ACC112 (cell line): ENCODE data around the gene BFSP2.
"Not testable (repeated sequence)": the region's sequence is repeated elsewhere in the genome, so short reads cannot be mapped to it uniquely, and the experiment has no call there.

Experiments used
- H2AFZ ChIP-seq: fragments of 200-600 bp; sonication (generic); one replicate; pipeline ENCODE4 v1.6.0; 2017; ENCODE audit warnings: antibody characterized with exemption, low read length; ENCODE audit not compliant: unreplicated experiment
- H3K27ac ChIP-seq: fragments of 200-600 bp; sonication (generic); 2 replicates; pipeline ENCODE4 v1.5.1; 2014; ENCODE audit warnings: low read depth, mild to moderate bottlenecking, antibody characterized with exemption, low read length, moderate library complexity
- H3K27me3 ChIP-seq: fragments of 200-600 bp; sonication (generic); 2 replicates; pipeline ENCODE4 v1.6.1; 2014; ENCODE audit warnings: mild to moderate bottlenecking, antibody characterized with exemption, low read length, moderate library complexity, mixed read lengths; ENCODE audit not compliant: insufficient read depth
- H3K36me3 ChIP-seq: fragments of 200-600 bp; sonication (generic); 2 replicates; pipeline ENCODE4 v1.6.1; 2016; ENCODE audit warnings: mild to moderate bottlenecking, antibody characterized with exemption, low read length, moderate library complexity, mixed read lengths; ENCODE audit not compliant: insufficient read depth
- H3K4me1 ChIP-seq: fragments of 200-600 bp; sonication (generic); one replicate; pipeline ENCODE4 v1.6.1; 2016; ENCODE audit warnings: low read length, mixed read lengths; ENCODE audit not compliant: insufficient read depth, unreplicated experiment, control insufficient read depth
- H3K4me3 ChIP-seq: fragments of 200-600 bp; sonication (generic); 2 replicates; pipeline ENCODE4 v1.5.1; 2014; ENCODE audit warnings: mild to moderate bottlenecking, low read depth, low read length
- H3K79me2 ChIP-seq: fragments of 200-600 bp; sonication (generic); one replicate; pipeline ENCODE4 v1.6.0; 2016; ENCODE audit warnings: low read length; ENCODE audit not compliant: control insufficient read depth, unreplicated experiment, insufficient read depth

BFSP2 gene

DNA sequence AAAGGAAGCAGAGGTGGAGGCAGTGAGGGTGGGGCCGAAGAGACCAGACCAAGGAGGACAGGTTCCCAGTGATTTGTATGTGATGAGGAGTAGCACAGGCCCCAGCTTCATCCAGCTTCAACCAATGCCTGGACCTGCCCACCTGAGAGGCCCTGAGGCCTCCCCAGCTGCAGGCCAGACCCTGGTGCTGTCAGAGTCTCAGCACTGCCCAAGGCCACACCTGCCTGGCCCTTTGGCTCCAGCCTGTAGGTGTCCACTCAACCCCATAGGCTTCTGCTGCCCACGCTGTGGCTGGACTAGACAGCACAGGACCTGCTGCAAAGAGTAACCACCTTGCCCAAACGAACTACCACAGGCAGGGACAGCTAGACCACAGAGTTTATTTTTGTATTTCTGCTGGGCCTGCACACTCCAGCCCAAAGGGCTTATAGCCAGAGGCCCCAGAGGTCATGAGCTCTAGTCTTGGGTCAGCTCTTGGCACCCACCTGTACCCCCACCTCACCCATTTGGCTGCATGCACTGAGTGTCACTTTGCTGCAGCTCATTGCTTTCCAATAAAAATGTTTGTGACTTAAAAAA, 91.7 kb downstream of the BFSP2 start:
- Histone ChIP-seq H3K36me3 (no peaks in the 10 kb centered on the region), H3K27ac (no peak overlapping the region), H2AFZ (no peak overlapping the region), H3K79me2 (no peaks in the 10 kb centered on the region), H3K27me3 (no peaks in the 10 kb centered on the region), H3K4me3 (no peak overlapping the region), H3K4me1 (peaks cover 13% of the 10 kb centered on the region)

DNA sequence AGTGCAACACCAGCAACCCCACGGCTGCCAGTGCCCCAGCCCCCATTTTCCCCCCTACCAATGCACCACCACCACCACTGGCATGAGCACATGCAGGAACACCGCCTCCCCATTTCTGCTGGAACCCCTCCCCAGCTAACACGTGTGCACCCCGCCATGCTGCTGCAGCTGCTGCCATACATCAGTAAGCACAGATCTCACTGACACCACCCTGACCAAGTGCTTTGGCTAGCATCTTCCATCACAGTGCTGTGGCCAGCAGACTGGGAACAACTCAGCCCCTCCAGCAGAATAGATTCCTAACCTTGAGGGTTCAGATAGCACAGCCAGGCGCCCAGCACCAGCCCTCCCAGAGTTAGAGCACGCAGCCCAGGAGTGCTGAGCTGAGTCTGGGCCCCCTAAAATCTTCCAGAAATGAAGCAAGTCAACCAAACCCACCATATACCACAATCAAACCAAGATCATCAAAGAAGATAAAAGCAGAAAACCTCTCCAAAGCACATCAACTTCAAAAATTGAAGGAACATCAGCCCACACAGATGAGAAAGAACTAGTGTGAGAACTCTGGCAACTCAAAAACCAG, 92.4 kb downstream of the BFSP2 start:
- no peaks in the 10 kb centered on the region for H3K27me3 ChIP-seq
- no peaks in the 10 kb centered on the region for H3K79me2 ChIP-seq
- H3K4me3 ChIP-seq, result no peak overlapping the region
- no peak overlapping the region for H3K27ac ChIP-seq
- no peaks in the 10 kb centered on the region for H3K36me3 ChIP-seq
- no peak overlapping the region for H2AFZ ChIP-seq
- peaks cover 13% of the 10 kb centered on the region for H3K4me1 ChIP-seq

DNA sequence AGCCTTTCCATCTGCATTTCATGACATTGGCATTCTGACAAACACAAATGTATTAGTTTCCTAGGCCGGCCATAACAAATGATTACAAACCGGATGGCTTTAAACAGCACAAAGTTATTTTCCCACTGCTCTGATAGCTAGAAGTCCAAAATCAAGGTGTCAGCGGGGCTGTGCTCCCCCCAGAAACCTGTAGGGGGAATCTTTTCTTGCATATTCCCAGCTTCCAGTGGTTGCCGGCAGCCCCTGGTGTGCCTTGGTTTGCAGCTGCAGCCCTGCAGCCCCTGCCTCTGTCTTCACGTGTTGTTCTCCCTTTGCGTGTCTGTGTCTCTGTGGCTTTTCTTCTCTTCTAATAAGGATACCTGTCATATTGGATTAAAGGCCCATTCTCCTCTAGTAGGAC, 94.6 kb downstream of the BFSP2 start:
- Histone ChIP-seq H3K27ac (no peak overlapping the region), H2AFZ (no peak overlapping the region)

DNA sequence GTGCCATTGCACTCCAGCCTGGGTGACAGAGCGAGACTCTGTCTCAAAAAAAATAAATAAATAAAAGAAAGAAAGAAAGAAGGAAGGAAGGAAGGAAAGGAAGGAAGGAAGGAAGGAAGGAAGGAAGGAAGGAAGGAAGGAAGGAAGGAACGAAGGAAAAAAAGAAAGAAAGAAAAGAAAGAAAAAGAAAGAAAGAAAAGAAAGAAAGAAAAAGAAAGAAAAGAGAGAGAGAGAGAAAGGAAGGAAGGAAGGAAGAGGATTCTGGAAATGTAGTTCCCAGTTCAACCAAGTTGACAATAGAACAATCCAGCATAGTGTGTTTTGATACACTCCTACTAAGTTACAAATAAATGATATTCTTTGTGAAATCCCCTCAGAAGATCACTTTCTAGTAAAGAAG, 102.7 kb downstream of the BFSP2 start:
- H3K4me1 ChIP-seq, H2AFZ ChIP-seq, H3K4me3 ChIP-seq, H3K27ac ChIP-seq, H3K79me2 ChIP-seq, H3K27me3 ChIP-seq, H3K36me3 ChIP-seq: not testable (repeated sequence)

More for the DNA sequence above, 94.6 kb downstream of the BFSP2 start:
- no peaks in the 10 kb centered on the region for H3K79me2 ChIP-seq
- H3K27me3 ChIP-seq, result no peaks in the 10 kb centered on the region
- H3K36me3 ChIP-seq, result no peaks in the 10 kb centered on the region
- H3K4me1 ChIP-seq, result peaks cover 4% of the 10 kb centered on the region
- H3K4me3 ChIP-seq, result no peak overlapping the region

DNA sequence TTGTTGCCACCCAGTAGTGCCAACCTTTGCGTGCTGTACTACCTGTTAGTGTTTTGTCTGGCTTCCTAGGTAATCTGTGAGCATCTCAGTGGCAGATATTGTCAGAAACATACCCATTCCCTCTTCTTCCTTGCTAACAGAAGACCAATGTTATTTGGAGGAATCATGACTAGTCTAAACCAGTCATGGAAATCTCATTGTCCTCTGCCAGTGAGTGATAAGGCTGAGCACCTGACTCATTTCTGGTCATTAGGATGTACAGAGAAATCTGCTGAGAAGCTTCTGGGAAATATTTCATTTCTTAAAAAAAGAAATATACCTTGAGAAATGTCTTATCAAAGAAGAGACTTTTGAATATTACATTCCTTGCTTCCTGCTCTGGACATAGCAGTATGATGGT, 103.6 kb downstream of the BFSP2 start:
- H3K79me2 ChIP-seq, result no peaks in the 10 kb centered on the region

DNA sequence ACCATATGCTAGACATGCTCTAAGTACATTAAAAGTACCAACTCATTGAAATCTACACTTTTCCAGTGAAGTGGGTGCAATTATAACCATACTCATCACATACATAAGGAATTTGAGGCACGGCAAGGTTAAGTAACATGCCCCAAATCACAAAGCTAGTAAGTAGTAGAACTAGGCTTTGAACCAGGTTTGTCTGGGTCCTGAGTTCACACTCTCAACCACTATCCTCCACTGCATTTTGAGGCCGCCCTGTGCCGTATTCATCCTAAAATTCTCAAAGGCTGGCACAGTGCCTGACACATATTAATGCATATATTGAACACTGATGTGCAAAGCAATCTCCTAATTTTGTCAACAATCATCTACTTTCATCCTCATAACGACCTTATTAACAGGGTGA, 104.9 kb downstream of the BFSP2 start:
- Histone ChIP-seq H3K4me3 (no peak overlapping the region), H2AFZ (no peak overlapping the region), H3K4me1 (peaks cover 7% of the 10 kb centered on the region), H3K36me3 (no peaks in the 10 kb centered on the region), H3K27ac (no peak overlapping the region), H3K27me3 (no peaks in the 10 kb centered on the region), H3K79me2 (no peaks in the 10 kb centered on the region)

More for the DNA sequence above, 103.6 kb downstream of the BFSP2 start:
- peaks cover 7% of the 10 kb centered on the region for H3K4me1 ChIP-seq
- no peaks in the 10 kb centered on the region for H3K36me3 ChIP-seq
- H2AFZ ChIP-seq, result no peak overlapping the region
- H3K27me3 ChIP-seq, result no peaks in the 10 kb centered on the region
- H3K4me3 ChIP-seq, result no peak overlapping the region
- H3K27ac ChIP-seq, result no peak overlapping the region

DNA sequence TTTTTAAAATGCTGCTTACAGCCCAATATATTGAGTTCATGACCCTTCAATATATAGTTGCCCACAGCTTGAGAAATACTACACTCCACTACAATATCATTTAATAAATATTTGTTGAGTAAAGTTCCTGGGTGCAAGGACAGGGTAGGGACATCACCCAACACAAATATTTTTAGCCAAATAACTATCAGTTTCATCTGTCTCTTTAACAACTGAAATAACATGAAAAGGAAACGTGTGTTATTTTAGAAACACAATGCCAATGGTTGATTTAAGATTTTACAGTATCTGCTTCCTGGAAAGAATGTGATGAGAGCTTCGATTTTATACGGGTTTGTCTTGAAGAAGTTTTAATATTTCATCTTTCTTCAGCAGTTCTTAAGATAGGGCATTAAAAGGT, 106.0 kb downstream of the BFSP2 start:
- H3K27ac ChIP-seq, result no peak overlapping the region

DNA sequence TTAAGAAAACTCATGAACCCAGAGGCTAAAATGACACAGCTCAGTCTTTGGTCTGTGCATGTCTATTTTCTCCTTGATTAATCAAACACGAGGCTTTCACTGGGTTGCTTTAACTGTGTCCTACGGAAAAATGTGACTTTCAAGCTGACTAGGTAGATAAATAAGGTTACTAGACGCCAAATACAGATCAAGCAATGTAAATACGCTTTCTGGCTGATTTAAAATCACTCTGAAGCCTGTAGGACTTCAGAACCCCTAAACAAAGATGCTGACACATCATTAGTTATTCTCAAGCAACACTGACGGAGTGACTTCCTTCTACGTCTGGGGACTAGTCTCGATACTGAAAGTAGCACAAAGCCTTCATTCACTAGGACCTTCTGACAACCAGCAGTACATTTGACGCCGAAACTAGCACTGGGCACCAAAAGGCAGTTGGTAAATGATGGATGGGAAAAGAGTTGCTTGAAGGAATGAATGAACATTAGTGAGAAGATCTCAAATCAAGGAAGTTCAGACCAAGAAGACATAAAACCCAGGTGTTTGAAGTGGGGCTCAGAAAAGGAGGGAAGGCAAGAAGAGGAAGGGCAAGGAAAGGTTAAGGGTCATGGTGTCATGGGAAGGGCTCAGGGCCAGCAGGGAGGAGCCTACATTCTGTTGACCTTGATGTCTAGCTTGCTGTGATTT, 106.5 kb downstream of the BFSP2 start:
- Histone ChIP-seq H3K4me1 (peaks cover 7% of the 10 kb centered on the region), H3K27ac (no peak overlapping the region), H3K36me3 (no peaks in the 10 kb centered on the region), H3K79me2 (no peaks in the 10 kb centered on the region), H2AFZ (peak overlapping the region; percentile 2), H3K4me3 (no peak overlapping the region), H3K27me3 (no peaks in the 10 kb centered on the region)

More for the DNA sequence above, 106.0 kb downstream of the BFSP2 start:
- H3K27me3 ChIP-seq, result no peaks in the 10 kb centered on the region
- no peaks in the 10 kb centered on the region for H3K36me3 ChIP-seq
- peak overlapping the region; percentile 2 for H2AFZ ChIP-seq
- no peak overlapping the region for H3K4me3 ChIP-seq
- H3K79me2 ChIP-seq, result no peaks in the 10 kb centered on the region
- H3K4me1 ChIP-seq, result peaks cover 7% of the 10 kb centered on the region

DNA sequence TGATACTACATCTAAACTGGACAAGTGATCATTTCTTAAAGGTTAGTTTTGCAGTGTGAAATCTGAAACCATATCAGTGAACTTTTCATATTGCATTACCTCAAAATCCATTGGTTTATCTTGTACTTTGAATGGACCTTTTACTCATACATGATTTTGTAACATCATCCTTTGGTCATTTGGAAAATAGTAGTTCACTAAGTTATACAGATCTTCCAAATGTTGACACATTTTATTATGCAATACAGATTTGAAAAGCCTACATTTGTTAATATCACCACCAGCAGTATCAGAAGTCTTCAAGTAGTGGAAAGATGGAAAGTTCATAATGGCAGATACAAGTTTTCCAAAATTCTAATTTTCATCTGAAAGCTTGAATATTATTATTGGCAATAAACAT, 109.6 kb downstream of the BFSP2 start:
- Histone ChIP-seq H3K79me2 (no peaks in the 10 kb centered on the region), H2AFZ (no peak overlapping the region), H3K4me1 (peaks cover 7% of the 10 kb centered on the region), H3K36me3 (no peaks in the 10 kb centered on the region), H3K27me3 (no peaks in the 10 kb centered on the region), H3K4me3 (no peak overlapping the region), H3K27ac (no peak overlapping the region)

DNA sequence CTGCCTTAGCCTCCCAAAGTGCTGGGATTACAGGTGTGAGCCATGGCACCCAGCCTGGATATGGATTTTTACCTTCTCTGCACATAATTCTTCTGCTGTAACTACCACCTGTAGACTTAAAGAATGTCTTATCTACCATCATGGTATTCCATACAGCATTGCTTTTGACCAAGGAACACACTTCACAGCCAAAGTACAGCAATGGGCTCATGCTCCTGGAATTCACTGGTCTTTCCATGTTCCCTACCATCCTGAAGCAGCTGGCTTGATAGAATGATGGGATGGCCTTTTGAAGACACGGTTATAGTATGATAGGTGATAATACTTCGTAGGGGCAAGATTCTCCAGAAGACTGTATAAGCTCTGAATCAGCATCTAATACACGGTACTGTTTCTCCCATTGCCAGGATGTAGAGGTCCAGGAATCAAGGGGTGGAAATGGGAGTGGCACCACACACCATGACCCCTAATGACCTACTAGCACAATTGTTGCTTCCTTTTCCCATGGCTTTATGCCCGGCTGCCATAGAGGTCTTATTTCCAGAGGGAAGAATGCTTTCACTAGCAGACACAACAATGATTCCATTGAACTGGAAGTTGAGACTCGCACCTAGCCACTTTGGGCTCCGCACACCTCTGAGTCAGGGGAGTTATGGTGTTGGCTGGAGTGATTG, 112.7 kb downstream of the BFSP2 start:
- H3K36me3 ChIP-seq, result no peaks in the 10 kb centered on the region
- no peaks in the 10 kb centered on the region for H3K79me2 ChIP-seq
- H3K4me1 ChIP-seq, result no peaks in the 10 kb centered on the region
- no peak overlapping the region for H3K4me3 ChIP-seq
- H3K27ac ChIP-seq, result no peak overlapping the region
- no peaks in the 10 kb centered on the region for H3K27me3 ChIP-seq
- no peak overlapping the region for H2AFZ ChIP-seq
